HFFc6 (cell line): ENCODE data around the gene TSPAN3. TPM values are rescaled to one million over a fixed set of nuclear protein-coding genes. Genes with fewer than 3 reads are reported as not detected.

Source experiments
- DNase-seq: peaks from one replicate; pipeline ENCODE4 v3.0.0-alpha.2; 2018
- H3K27ac Mint-ChIP-seq: 2 replicates; pipeline ENCODE4 v1.8.0; 2020; ENCODE audit warnings: mild to moderate bottlenecking, mixed read lengths
- H3K27me3 Mint-ChIP-seq: 2 replicates; pipeline ENCODE4 v1.8.0; 2021; ENCODE audit warnings: mild to moderate bottlenecking, moderate library complexity, mixed read lengths; ENCODE audit not compliant: insufficient read depth
- H3K36me3 Mint-ChIP-seq: 2 replicates; pipeline ENCODE4 v1.8.0; 2021; ENCODE audit warnings: low read depth, mixed read lengths
- H3K4me1 Mint-ChIP-seq: 2 replicates; pipeline ENCODE4 v1.8.0; 2020; ENCODE audit warnings: low read depth, mixed read lengths
- H3K4me3 Mint-ChIP-seq: 2 replicates; pipeline ENCODE4 v1.8.0; 2020; ENCODE audit warnings: mild to moderate bottlenecking, moderate library complexity, mixed read lengths
- H3K9me3 Mint-ChIP-seq: 2 replicates; pipeline ENCODE4 v1.8.0; 2020; ENCODE audit warnings: mild to moderate bottlenecking, mixed read lengths
- CTCF ChIP-seq: fragments of 200-600 bp; sonication (generic); IDR thresholded peaks from 2 replicates; pipeline ENCODE4 v1.5.0; 2021; ENCODE audit warnings: antibody characterized with exemption, mild to moderate bottlenecking
- total RNA-seq, 6 experiments: library from RNA; stranded (reverse); fragmentation: NEBNext Ultra II Directional; extraction: Animal tissue kit (Norgen Biotek cat#: 25700); gene quantifications; 2 replicates in 1 of 6; 3 replicates in 5 of 6; pipeline ENCODE4 v1.2.3, GENCODE V29; 2021

The TSPAN3 gene
- total RNA-seq, 6 experiments from 2014 or later: 153 to 222 (median 183) TPM

DNA sequence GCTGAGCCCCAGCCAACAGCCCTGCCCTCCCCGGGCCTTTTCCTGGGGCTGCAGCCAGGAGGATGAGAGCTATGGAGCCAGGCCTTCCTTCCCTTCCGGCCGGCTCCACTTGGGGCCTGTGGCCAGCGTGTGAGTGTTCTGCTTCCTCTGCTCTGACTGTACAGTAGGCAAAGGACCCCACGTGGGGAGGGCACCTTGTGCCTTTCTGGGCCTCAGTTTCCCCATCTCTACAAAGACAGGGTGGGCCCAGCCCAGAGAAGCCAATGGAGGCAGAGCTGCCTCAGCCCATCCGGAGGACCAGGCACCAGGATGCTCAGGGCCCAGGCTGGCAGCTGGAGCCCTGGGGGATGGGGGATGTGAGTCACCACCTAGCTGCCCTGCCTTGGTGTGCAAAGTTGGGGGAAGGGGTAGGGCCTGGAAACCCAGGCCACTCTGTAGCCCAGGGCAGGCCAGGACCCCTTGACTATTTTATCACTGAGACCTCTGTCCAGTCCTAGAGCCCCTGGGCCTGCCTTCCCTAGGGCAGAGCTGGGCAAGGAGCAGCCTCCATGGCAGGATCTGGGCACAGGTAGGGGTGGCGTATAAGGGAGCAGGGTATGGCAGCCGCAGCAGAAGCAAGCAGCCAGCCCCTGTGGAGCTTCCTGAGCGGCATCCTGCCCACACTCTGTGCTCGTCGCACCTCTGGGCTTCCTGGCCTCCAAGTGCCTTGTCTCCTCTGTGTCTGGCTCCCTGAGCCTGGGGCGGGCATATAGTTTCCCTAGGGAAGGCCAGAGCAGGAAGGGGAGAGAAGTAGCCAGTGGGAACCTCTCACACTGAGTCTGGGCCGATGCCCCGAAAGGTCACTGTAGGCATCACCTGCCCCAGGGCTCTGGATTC lies 74.1 kb downstream of the TSPAN3 start:
- H3K4me3 Mint-ChIP-seq: no peak overlapping the region
- no peak overlapping the region for H3K27ac Mint-ChIP-seq
- H3K36me3 Mint-ChIP-seq: no peaks in the 10 kb centered on the region
- TF ChIP-seq CTCF: no peak
- DNase-seq: no peak
- peaks cover 19% of the 10 kb centered on the region for H3K27me3 Mint-ChIP-seq
- H3K4me1 Mint-ChIP-seq: peaks cover 8% of the 10 kb centered on the region; the same call in 1 of the 2 replicates
- H3K9me3 Mint-ChIP-seq: no peaks in the 10 kb centered on the region

DNA sequence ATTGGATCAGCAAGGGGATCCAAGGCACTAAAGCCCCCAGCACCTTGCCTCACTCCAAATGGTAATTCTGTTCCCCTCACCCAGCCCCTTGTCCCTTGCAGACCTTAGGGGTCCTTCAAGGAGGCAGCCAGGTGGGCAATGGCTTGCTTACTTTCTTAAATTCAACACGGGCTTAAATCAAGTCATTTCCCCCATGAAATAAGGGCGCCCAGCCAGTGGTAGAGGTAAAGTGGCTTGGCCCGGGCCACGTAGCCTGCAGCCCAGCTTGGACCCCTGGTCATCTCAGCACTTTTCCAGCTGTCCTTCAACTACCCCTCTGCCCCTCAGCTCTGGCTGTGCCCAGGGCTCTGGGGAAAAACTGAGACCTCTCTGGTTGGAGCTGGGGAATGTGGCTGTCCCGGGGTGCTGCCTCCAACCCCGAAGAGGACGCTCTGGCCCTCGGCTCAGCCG lies 74.8 kb downstream of the TSPAN3 start:
- DNase-seq: no peak
- Mint-ChIP-seq H3K4me1 (peaks cover 8% of the 10 kb centered on the region; the same call in 1 of the 2 replicates), H3K36me3 (no peaks in the 10 kb centered on the region)

DNA sequence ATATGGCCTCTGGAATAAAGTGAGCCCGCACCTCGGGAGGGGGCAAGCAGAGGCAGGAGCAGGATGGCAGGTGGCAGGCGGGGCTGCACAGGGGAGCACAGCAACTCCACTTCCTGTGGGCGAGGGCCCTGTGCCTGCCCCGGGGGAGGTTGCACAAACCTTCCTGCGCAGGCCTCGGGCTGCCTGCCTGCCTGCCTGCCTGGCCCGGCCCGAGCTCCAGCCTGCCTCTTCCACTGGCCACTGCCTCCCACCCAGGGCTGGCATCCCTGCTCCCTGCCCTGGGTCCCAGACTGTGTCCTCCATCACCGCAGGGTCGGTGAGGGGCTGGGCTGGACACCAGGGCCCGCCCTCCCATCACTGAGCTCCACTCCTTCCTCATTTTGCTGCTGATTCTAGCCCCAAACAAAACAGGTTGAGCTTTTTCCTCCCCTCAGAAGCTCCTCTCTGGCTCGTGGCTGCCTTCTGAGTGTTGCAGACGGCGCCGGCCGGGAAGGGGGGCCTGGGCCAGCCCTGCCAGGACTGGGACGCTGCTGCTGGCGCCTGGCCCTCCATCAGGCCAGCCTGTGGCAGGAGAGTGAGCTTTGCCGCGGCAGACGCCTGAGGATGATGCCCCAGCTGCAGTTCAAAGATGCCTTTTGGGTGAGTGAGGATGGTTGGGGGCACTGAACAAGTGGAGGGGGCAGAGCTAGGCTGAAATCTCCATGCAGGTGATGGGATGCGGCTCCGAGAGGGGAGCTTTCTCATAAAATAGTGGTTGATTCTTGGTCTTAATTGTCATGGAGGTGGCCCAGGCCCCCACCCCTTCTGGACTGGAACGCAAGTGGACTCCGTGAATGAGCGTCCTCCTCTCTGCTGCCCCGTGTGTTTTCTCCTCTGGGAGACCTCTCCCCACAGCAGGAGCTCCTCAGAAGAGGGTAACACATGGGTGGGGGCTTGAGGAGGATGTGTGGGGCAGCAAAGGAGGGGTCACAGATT lies 75.7 kb downstream of the TSPAN3 start, which contains the start of gene PSTPIP1:
Gene PSTPIP1, plus strand, starts transcription at position 156 of the 975 bp plus-strand sequence. Its CDS starts 448 bp downstream, at position 604.
- no peak for TF ChIP-seq CTCF
- DNase-seq: no peak
- Mint-ChIP-seq H3K4me3 (no peak within 1 kb of the TSS), H3K4me1 (peaks cover 8% of the 10 kb centered on the region; the same call in 1 of the 2 replicates), H3K27ac (no peak within 1 kb of the TSS; the same call in 1 of the 2 replicates), H3K36me3 (no peaks in the 10 kb centered on the region), H3K9me3 (no peaks in the 10 kb centered on the region), H3K27me3 (peaks cover 23% of the 10 kb centered on the region)

More for the DNA sequence above, 74.8 kb downstream of the TSPAN3 start:
- H3K27ac Mint-ChIP-seq: no peak overlapping the region
- peaks cover 19% of the 10 kb centered on the region for H3K27me3 Mint-ChIP-seq
- no peaks in the 10 kb centered on the region for H3K9me3 Mint-ChIP-seq
- no peak overlapping the region for H3K4me3 Mint-ChIP-seq
- TF ChIP-seq CTCF: no peak

DNA sequence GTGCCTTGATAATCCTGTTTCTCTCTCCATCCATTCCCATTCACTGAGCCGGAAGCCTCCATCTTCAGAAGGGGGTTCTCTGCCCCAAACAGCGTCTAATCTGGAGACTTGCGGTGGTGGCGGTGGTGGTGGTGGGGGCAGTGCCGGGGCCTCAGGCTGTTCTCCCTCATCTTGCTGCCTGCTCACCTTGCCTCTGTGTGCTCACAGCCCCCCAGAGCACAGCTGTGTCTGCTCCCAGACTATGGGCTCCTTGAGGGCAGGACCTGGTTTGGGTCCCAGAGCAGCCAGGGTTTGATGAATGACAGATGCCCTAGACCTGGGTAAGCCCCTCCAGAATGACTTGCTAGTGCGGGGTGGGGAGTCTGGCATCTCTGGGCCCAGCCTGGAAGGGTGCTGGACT lies 76.4 kb downstream of the TSPAN3 start:
- Mint-ChIP-seq H3K36me3 (no peaks in the 10 kb centered on the region), H3K9me3 (no peaks in the 10 kb centered on the region), H3K4me3 (no peak overlapping the region), H3K27me3 (peaks cover 28% of the 10 kb centered on the region), H3K27ac (no peak overlapping the region), H3K4me1 (peaks cover 8% of the 10 kb centered on the region; the same call in 1 of the 2 replicates)
- no peak for TF ChIP-seq CTCF
- DNase-seq: no peak

GRCh38 chr15:76994001-76994400 lies 76.9 kb downstream of the TSPAN3 start:
- H3K4me1 Mint-ChIP-seq: peaks cover 8% of the 10 kb centered on the region; the same call in 1 of the 2 replicates
- H3K27ac Mint-ChIP-seq: no peak overlapping the region
- TF ChIP-seq CTCF: no peak
- no peak overlapping the region for H3K4me3 Mint-ChIP-seq
- H3K36me3 Mint-ChIP-seq: no peaks in the 10 kb centered on the region
- no peaks in the 10 kb centered on the region for H3K9me3 Mint-ChIP-seq
- H3K27me3 Mint-ChIP-seq: peaks cover 29% of the 10 kb centered on the region
- no peak for DNase-seq
